ENCODE measurements around the gene OR7G1. TPM values are rescaled to one million over a fixed set of nuclear protein-coding genes. Genes with fewer than 3 reads are reported as not detected.
A peak's percentile ranks its signal among the peaks of the same experiment; 100 is the strongest.

OR7G1 gene
- total RNA-seq, 1 donor from 2014 or later, result not detected

DNA sequence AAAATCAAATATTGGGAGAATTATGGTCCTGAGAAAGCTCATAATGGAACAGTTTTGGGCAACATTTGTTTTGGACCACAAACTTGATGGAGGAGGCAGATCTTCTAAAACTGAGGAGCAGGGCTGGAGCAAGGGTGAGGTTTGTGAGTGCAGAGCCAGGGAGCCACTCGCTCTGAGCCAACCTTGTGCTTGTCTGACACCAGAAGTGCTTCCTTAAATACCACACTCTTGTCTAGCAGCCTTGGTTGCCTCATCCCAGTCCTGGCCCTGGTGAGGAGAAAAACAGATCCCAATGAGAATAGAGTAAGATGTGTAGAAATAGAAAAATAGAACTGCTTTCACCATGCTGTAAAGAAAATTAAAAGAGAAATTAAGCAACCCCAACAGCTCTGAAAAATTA lies 31.3 kb upstream of the OR7G1 start:
- Histone ChIP-seq H3K9ac (ENCODE audit: low read depth in 1 of 3, low read length in 3 of 3) (no peak overlapping the region), H3K9me3 (ENCODE audit: control insufficient read depth in 3 of 3, low read length in 3 of 3) (peaks cover 0 to 5% (median 3%) of the 10 kb centered on the region in 3 donors), H3K4me3 (ENCODE audit: low read length in 3 of 3) (no peak overlapping the region), H3K4me1 (ENCODE audit: control insufficient read depth in 3 of 3, insufficient read depth in 3 of 3, low read length in 3 of 3) (peaks cover 0 to 3% (median 0%) of the 10 kb centered on the region in 3 donors), H3K27me3 (ENCODE audit: control insufficient read depth in 3 of 3, insufficient read depth in 3 of 3, low read length in 3 of 3) (no peaks in the 10 kb centered on the region), H3K27ac (ENCODE audit: low read depth, low read length) (no peak overlapping the region), H3K36me3 (ENCODE audit: control insufficient read depth in 3 of 3, insufficient read depth in 3 of 3, low read length in 3 of 3) (peaks cover 0 to 10% (median 7%) of the 10 kb centered on the region in 3 donors)

DNA sequence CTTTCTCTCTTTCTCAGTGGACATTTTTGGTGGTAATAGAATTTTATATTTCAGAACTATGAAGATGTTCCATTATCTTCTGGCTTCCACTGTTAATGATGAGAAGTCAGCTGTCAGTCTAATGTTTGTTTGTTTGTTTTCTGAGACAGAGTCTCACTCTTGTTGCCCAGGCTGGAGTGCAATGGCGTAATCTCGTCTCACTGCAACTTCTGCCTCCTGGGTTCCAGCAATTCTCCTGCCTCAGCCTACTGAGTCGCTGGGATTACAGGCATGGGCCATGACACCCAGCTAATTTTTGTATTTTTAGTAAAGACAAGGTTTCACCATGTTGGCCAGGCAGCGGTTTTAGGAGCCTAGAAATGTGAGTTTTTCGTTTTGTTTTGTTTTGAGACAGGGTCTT lies 29.4 kb upstream of the OR7G1 start:
- Histone ChIP-seq H3K9me3 (ENCODE audit: control insufficient read depth in 3 of 3, low read length in 3 of 3) (peaks cover 0 to 5% (median 3%) of the 10 kb centered on the region in 3 donors), H3K27me3 (ENCODE audit: control insufficient read depth in 3 of 3, insufficient read depth in 3 of 3, low read length in 3 of 3) (no peaks in the 10 kb centered on the region), H3K9ac (ENCODE audit: low read depth in 1 of 3, low read length in 3 of 3) (no peak overlapping the region), H3K4me1 (ENCODE audit: control insufficient read depth in 3 of 3, insufficient read depth in 3 of 3, low read length in 3 of 3) (peaks cover 1 to 15% (median 4%) of the 10 kb centered on the region in 3 donors), H3K36me3 (ENCODE audit: control insufficient read depth in 3 of 3, insufficient read depth in 3 of 3, low read length in 3 of 3) (peaks cover 0 to 14% (median 7%) of the 10 kb centered on the region in 3 donors), H3K4me3 (ENCODE audit: low read length in 3 of 3) (no peak overlapping the region), H3K27ac (ENCODE audit: low read depth, low read length) (no peak overlapping the region)

DNA sequence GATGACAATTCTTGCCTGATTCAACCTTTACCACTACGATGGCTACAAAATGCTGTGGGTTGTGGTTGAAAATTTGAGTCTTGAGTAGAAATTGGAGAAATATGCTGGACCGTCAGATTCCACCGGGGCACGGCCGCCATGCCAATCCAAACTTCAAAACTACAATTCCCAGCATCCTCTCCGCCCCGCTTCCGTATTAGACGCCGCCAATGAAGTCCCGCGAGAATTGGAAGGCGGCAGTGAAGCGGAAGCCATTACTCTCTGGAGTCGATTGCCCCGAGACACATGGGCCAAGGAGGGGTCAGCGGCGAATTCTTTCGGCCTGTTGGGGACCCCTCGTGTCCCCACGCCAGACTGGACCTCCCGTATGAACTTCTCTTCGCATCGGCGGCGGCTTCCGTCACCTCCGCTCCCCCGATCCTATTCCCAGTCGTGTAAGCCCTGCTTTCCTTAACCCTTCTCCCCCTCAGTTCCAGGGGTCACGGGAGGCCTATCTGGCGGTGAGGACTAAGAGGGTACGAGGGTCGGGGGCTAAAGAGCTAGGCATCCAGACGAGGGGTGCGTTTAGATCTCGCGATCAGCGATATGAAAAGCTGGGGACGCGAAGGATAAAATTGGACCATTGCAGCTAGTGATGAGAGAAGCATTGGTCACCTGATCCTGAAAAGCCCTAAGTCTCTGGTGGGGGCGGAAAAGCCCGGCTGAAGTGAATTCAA lies 24.8 kb upstream of the OR7G1 start, which contains the start of gene ZNF317:
Gene ZNF317 (plus strand): TSS at position 239 of the 716 bp plus-strand sequence. CDS start 15,620 bp downstream, outside the sequence.
- H3K9ac ChIP-seq (ENCODE audit: low read depth in 1 of 3, low read length in 3 of 3), result peak within 1 kb of the TSS; percentile 94 to 99 (median 98)
- H3K4me1 ChIP-seq (ENCODE audit: control insufficient read depth in 3 of 3, insufficient read depth in 3 of 3, low read length in 3 of 3), result peaks cover 4 to 20% (median 4%) of the 10 kb centered on the region in 3 donors
- peak within 1 kb of the TSS; percentile 92 for H3K27ac ChIP-seq (ENCODE audit: low read depth, low read length)
- peaks cover 0 to 4% (median 0%) of the 10 kb centered on the region in 3 donors for H3K36me3 ChIP-seq (ENCODE audit: control insufficient read depth in 3 of 3, insufficient read depth in 3 of 3, low read length in 3 of 3)
- H3K27me3 ChIP-seq (ENCODE audit: control insufficient read depth in 3 of 3, insufficient read depth in 3 of 3, low read length in 3 of 3), result no peaks in the 10 kb centered on the region
- peaks cover 0 to 5% (median 3%) of the 10 kb centered on the region in 3 donors for H3K9me3 ChIP-seq (ENCODE audit: control insufficient read depth in 3 of 3, low read length in 3 of 3)
- peak within 1 kb of the TSS; percentile 94 to 98 (median 97) for H3K4me3 ChIP-seq (ENCODE audit: low read length in 3 of 3)

DNA sequence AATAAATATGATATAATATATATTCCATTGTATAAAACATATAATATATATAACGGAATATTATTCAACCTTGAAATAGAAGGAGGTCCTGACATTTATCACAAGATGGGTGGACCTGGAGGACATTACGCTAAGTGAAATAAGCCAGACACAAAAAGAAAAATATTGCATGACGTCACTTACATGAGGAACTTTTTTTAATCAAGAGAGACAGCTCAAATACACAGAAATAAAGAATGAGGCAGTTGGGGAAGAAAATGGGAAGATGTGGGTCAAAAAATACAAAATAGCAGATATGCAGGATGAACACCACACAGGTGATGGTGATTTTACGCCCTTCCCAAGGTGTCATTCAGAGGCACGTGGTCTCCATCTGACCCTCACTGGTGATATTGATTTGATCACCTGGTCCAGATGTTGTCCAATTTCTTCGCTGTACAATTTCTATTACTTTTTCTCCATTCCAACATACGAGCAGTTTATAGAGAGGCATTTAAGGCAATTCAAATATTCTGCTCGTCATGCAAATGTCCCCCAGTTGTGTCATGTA lies 24.1 kb upstream of the OR7G1 start:
- peaks cover 0 to 4% (median 0%) of the 10 kb centered on the region in 3 donors for H3K36me3 ChIP-seq (ENCODE audit: control insufficient read depth in 3 of 3, insufficient read depth in 3 of 3, low read length in 3 of 3)
- H3K27me3 ChIP-seq (ENCODE audit: control insufficient read depth in 3 of 3, insufficient read depth in 3 of 3, low read length in 3 of 3), result no peaks in the 10 kb centered on the region
- H3K27ac ChIP-seq (ENCODE audit: low read depth, low read length), result no peak overlapping the region
- H3K4me3 ChIP-seq (ENCODE audit: low read length in 3 of 3), result peak overlapping the region; percentile 94 to 98 (median 97)
- no peaks in the 10 kb centered on the region for H3K9me3 ChIP-seq (ENCODE audit: control insufficient read depth in 3 of 3, low read length in 3 of 3)
- H3K9ac ChIP-seq (ENCODE audit: low read depth in 1 of 3, low read length in 3 of 3), result peak overlapping the region; percentile 94 to 99 (median 98)
- peaks cover 4 to 20% (median 4%) of the 10 kb centered on the region in 3 donors for H3K4me1 ChIP-seq (ENCODE audit: control insufficient read depth in 3 of 3, insufficient read depth in 3 of 3, low read length in 3 of 3)

DNA sequence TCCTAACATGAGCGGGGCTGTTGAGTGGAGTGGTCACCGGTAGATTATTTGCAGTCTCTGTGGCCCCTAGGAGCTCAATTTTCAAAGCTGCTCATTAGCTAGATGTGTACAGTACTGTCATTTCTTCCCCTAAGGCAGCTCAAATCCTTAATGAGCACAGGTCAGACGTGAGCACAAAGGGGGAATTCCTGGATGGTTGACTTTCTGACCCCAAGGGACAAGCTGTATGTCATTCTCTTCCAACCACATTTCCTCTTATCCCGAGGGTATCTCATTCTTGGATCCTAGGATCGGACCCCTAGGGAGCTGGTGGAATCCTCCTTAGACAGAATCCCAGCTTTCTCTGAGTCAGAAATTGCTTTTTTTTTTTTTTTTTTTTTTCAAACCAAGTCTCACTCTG lies 16.9 kb upstream of the OR7G1 start:
- no peaks in the 10 kb centered on the region for H3K9me3 ChIP-seq (ENCODE audit: control insufficient read depth in 3 of 3, low read length in 3 of 3)
- no peaks in the 10 kb centered on the region for H3K36me3 ChIP-seq (ENCODE audit: control insufficient read depth in 3 of 3, insufficient read depth in 3 of 3, low read length in 3 of 3)
- H3K4me3 ChIP-seq (ENCODE audit: low read length in 3 of 3), result no peak overlapping the region
- H3K9ac ChIP-seq (ENCODE audit: low read depth in 1 of 3, low read length in 3 of 3), result no peak overlapping the region
- H3K27ac ChIP-seq (ENCODE audit: low read depth, low read length), result no peak overlapping the region
- H3K27me3 ChIP-seq (ENCODE audit: control insufficient read depth in 3 of 3, insufficient read depth in 3 of 3, low read length in 3 of 3), result no peaks in the 10 kb centered on the region
- H3K4me1 ChIP-seq (ENCODE audit: control insufficient read depth in 3 of 3, insufficient read depth in 3 of 3, low read length in 3 of 3), result no peaks in the 10 kb centered on the region

DNA sequence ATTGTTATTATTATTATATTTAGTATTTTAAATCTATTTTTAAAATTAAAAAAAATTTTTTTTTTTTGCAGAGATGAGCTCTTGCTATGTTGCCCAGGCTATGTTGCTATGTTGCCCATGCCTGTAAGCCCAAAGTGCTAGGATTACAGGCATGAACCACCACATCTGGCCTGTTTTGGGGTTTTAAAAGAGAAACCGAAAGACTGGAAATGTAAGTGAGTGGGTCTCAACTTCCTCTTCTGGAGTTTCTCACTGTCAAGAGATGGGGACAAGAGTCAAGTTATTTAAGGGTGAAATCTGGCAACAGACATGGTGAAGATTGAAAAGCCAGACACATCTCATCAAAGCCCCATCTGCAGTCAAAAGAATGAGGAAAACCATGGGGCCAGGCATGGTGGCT lies 15.4 kb upstream of the OR7G1 start:
- no peaks in the 10 kb centered on the region for H3K36me3 ChIP-seq (ENCODE audit: control insufficient read depth in 3 of 3, insufficient read depth in 3 of 3, low read length in 3 of 3)
- H3K27me3 ChIP-seq (ENCODE audit: control insufficient read depth in 3 of 3, insufficient read depth in 3 of 3, low read length in 3 of 3), result peaks cover 0 to 5% (median 0%) of the 10 kb centered on the region in 3 donors
- no peak overlapping the region for H3K9ac ChIP-seq (ENCODE audit: low read depth in 1 of 3, low read length in 3 of 3)
- H3K9me3 ChIP-seq (ENCODE audit: control insufficient read depth in 3 of 3, low read length in 3 of 3), result peaks cover 0 to 3% (median 0%) of the 10 kb centered on the region in 3 donors
- no peaks in the 10 kb centered on the region for H3K4me1 ChIP-seq (ENCODE audit: control insufficient read depth in 3 of 3, insufficient read depth in 3 of 3, low read length in 3 of 3)
- no peak overlapping the region for H3K4me3 ChIP-seq (ENCODE audit: low read length in 3 of 3)
- H3K27ac ChIP-seq (ENCODE audit: low read depth, low read length), result no peak overlapping the region

DNA sequence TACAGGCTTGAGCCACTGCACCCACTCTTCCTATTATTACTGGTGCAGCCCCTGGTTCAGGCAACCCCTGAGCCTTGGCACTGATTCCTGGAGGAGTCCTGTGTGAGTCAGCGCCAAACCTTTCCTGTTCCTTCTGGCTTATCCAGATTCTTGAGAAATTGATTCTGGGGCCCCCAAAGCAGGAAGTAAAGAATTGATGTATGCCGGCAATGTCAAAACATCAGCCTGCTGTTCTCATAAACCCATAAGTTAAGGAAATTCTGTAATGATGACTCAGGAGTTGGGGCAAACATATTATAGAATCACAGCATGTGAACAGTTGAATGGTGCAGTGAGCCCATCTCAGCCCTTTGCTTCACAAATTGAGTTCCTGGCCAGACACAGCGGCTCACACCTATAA lies 12.6 kb upstream of the OR7G1 start:
- H3K4me1 ChIP-seq (ENCODE audit: control insufficient read depth in 3 of 3, insufficient read depth in 3 of 3, low read length in 3 of 3), result no peaks in the 10 kb centered on the region
- no peak overlapping the region for H3K4me3 ChIP-seq (ENCODE audit: low read length in 3 of 3)
- no peak overlapping the region for H3K27ac ChIP-seq (ENCODE audit: low read depth, low read length)
- H3K27me3 ChIP-seq (ENCODE audit: control insufficient read depth in 3 of 3, insufficient read depth in 3 of 3, low read length in 3 of 3), result peaks cover 0 to 5% (median 0%) of the 10 kb centered on the region in 3 donors
- no peak overlapping the region for H3K9ac ChIP-seq (ENCODE audit: low read depth in 1 of 3, low read length in 3 of 3)
- H3K9me3 ChIP-seq (ENCODE audit: control insufficient read depth in 3 of 3, low read length in 3 of 3), result peaks cover 0 to 4% (median 0%) of the 10 kb centered on the region in 3 donors
- H3K36me3 ChIP-seq (ENCODE audit: control insufficient read depth in 3 of 3, insufficient read depth in 3 of 3, low read length in 3 of 3), result no peaks in the 10 kb centered on the region

DNA sequence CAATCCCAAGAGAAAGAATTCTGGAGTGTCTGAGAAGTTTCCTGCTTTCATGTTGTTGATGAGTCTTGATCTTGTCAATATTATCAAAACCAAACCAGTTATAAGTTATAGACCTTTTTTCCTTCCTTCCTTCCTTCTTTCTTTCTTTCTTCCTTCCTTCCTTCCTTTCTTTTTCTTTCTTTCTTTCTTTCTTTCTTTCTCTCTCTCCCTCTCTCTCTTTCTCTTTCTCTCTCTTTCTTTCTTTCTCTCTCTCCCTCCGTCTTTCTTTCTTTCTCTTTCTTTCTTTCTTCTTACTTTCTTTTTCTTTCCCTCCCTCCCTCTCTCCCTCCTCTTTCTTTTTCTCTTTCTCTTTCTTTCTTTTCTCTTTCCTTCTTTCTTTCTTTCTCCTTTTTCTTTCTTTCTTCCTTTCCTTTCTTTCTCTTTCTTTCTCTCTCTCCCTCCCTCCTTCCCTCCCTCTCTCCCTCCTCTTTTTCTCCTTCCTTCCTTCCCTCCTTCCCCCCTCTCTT lies 11.4 kb upstream of the OR7G1 start, which contains the start of gene OR7G3:
Gene OR7G3 (minus strand): TSS at position 51 of the 506 bp plus-strand sequence. CDS start 0 bp downstream, at position 51.
- H3K4me1 ChIP-seq (ENCODE audit: control insufficient read depth in 3 of 3, insufficient read depth in 3 of 3, low read length in 3 of 3), result no peaks in the 10 kb centered on the region
- H3K27ac ChIP-seq (ENCODE audit: low read depth, low read length), result no peak within 1 kb of the TSS
- H3K9me3 ChIP-seq (ENCODE audit: control insufficient read depth in 3 of 3, low read length in 3 of 3), result peaks cover 0 to 4% (median 0%) of the 10 kb centered on the region in 3 donors
- H3K9ac ChIP-seq (ENCODE audit: low read depth in 1 of 3, low read length in 3 of 3), result no peak within 1 kb of the TSS
- H3K4me3 ChIP-seq (ENCODE audit: low read length in 3 of 3), result no peak within 1 kb of the TSS
- peaks cover 0 to 5% (median 0%) of the 10 kb centered on the region in 3 donors for H3K27me3 ChIP-seq (ENCODE audit: control insufficient read depth in 3 of 3, insufficient read depth in 3 of 3, low read length in 3 of 3)
- no peaks in the 10 kb centered on the region for H3K36me3 ChIP-seq (ENCODE audit: control insufficient read depth in 3 of 3, insufficient read depth in 3 of 3, low read length in 3 of 3)

DNA sequence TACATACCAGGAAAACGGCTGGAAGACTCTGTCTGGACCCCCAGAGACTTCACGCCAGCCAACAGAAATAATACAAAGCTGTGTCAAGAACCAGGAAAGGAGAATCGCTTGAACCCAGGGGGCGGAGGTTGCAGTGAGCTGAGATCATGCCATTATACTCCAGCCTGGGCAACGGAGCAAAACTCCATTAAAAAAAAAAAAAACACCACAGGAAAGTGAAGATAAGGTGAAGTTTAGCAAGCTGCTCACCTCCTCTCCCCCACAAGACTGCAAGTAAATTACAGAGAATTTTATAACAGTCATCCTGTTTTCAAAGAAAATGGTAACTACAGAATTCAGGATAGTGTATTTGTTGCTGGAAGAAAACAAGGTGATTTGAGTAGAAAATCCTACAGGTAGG lies 984 bp upstream of the OR7G1 start:
- no peak overlapping the region for H3K9ac ChIP-seq (ENCODE audit: low read depth in 1 of 3, low read length in 3 of 3)
- H3K27ac ChIP-seq (ENCODE audit: low read depth, low read length), result no peak overlapping the region
- no peaks in the 10 kb centered on the region for H3K4me1 ChIP-seq (ENCODE audit: control insufficient read depth in 3 of 3, insufficient read depth in 3 of 3, low read length in 3 of 3)
- H3K27me3 ChIP-seq (ENCODE audit: control insufficient read depth in 3 of 3, insufficient read depth in 3 of 3, low read length in 3 of 3), result peaks cover 0 to 2% (median 0%) of the 10 kb centered on the region in 3 donors
- H3K9me3 ChIP-seq (ENCODE audit: control insufficient read depth in 3 of 3, low read length in 3 of 3), result peaks cover 0 to 3% (median 0%) of the 10 kb centered on the region in 3 donors
- H3K4me3 ChIP-seq (ENCODE audit: low read length in 3 of 3), result no peak overlapping the region
- H3K36me3 ChIP-seq (ENCODE audit: control insufficient read depth in 3 of 3, insufficient read depth in 3 of 3, low read length in 3 of 3), result no peaks in the 10 kb centered on the region

DNA sequence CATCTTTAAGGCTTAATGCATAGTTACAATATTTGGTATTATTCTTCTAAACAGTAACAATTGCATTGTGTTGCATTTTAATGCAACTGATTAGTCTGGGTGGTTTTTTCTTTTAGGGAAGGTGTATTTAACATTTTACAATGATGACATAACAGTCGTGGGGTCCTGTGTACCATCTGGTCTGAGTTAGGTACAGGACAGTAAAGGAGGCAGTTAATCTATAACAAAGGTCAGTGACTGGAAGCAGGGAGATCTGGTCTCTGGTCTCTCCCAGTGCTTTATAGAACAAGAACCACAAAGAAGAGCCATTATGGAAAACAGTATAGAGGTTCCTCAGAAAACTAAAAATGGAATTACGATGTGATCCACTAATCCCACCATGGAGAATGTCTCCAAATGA lies 5.6 kb downstream of the OR7G1 start:
- H3K4me3 ChIP-seq (ENCODE audit: low read length in 3 of 3), result no peak overlapping the region
- no peak overlapping the region for H3K9ac ChIP-seq (ENCODE audit: low read depth in 1 of 3, low read length in 3 of 3)
- H3K36me3 ChIP-seq (ENCODE audit: control insufficient read depth in 3 of 3, insufficient read depth in 3 of 3, low read length in 3 of 3), result no peaks in the 10 kb centered on the region
- no peaks in the 10 kb centered on the region for H3K9me3 ChIP-seq (ENCODE audit: control insufficient read depth in 3 of 3, low read length in 3 of 3)
- H3K27me3 ChIP-seq (ENCODE audit: control insufficient read depth in 3 of 3, insufficient read depth in 3 of 3, low read length in 3 of 3), result no peaks in the 10 kb centered on the region
- no peaks in the 10 kb centered on the region for H3K4me1 ChIP-seq (ENCODE audit: control insufficient read depth in 3 of 3, insufficient read depth in 3 of 3, low read length in 3 of 3)
- H3K27ac ChIP-seq (ENCODE audit: low read depth, low read length), result no peak overlapping the region
